Adrenal gland (tissue), 5 donors: ENCODE data around the gene FNDC3B.

ENCODE experiments used
- POLR2A ChIP-seq, 2 donors: fragments of 450-650 bp; IDR thresholded peaks; one replicate each; pipeline ENCODE4 v1.6.1; 2017; ENCODE audit warnings: antibody characterized with exemption in 2 of 2, mild to moderate bottlenecking in 2 of 2, moderate library complexity in 1 of 2
- TF ChIP-seq, protein P1 (sequence below), 6 experiments: fragments of 450-650 bp in 4 of 6; fragments of 200-600 bp in 2 of 6; sonication (generic) in 1 of 6; IDR thresholded peaks; 1 replicate in 5 of 6; 2 replicates in 1 of 6; pipeline versions ENCODE4 v1.5.1 to v1.8.0; 2016 to 2021; ENCODE audit warnings: antibody characterized with exemption in 6 of 6, mild to moderate bottlenecking in 2 of 6, moderate library complexity in 1 of 6
- donor health status: DM: no; HTN: no; CAD: no.

GRCh38 chr3:172191629-172192028 is 152.3 kb downstream of the FNDC3B start:
- TF ChIP-seq, protein P1, sequence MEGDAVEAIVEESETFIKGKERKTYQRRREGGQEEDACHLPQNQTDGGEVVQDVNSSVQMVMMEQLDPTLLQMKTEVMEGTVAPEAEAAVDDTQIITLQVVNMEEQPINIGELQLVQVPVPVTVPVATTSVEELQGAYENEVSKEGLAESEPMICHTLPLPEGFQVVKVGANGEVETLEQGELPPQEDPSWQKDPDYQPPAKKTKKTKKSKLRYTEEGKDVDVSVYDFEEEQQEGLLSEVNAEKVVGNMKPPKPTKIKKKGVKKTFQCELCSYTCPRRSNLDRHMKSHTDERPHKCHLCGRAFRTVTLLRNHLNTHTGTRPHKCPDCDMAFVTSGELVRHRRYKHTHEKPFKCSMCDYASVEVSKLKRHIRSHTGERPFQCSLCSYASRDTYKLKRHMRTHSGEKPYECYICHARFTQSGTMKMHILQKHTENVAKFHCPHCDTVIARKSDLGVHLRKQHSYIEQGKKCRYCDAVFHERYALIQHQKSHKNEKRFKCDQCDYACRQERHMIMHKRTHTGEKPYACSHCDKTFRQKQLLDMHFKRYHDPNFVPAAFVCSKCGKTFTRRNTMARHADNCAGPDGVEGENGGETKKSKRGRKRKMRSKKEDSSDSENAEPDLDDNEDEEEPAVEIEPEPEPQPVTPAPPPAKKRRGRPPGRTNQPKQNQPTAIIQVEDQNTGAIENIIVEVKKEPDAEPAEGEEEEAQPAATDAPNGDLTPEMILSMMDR (IDR thresholded peaks at IDR 0.05), result no peak
- TF ChIP-seq POLR2A (IDR thresholded peaks at IDR 0.05), result no peak
